Stomach smooth muscle (tissue), 2 donors: ENCODE measurements around the gene ATAD3B.

Experiments
- H3K27ac ChIP-seq: one replicate; pipeline ENCODE4 v1.7.0; 2013; ENCODE audit warnings: mild to moderate bottlenecking, low read length, inconsistent platforms
- H3K27me3 ChIP-seq, 2 donors: one replicate each; pipeline ENCODE4 v1.7.0; 2013; ENCODE audit warnings: low read length in 2 of 2; ENCODE audit not compliant: insufficient read depth in 2 of 2, control insufficient read depth in 1 of 2
- H3K36me3 ChIP-seq, 2 donors: one replicate each; pipeline ENCODE4 v1.7.0; 2013; ENCODE audit warnings: low read length in 2 of 2; ENCODE audit not compliant: control insufficient read depth in 2 of 2, insufficient read depth in 2 of 2
- H3K4me1 ChIP-seq: one replicate; pipeline ENCODE4 v1.7.0; 2013; ENCODE audit warnings: low read length; ENCODE audit not compliant: control insufficient read depth, insufficient read depth
- H3K4me3 ChIP-seq, 2 donors: one replicate each; pipeline ENCODE4 v1.7.0; 2013; ENCODE audit warnings: low read length in 2 of 2
- H3K9ac ChIP-seq, 2 donors: one replicate each; pipeline ENCODE4 v1.7.0; 2013; ENCODE audit warnings: low read length in 2 of 2, mild to moderate bottlenecking in 1 of 2
- H3K9me3 ChIP-seq, 2 donors: one replicate each; pipeline ENCODE4 v1.7.0; 2013; ENCODE audit warnings: low read length in 2 of 2; ENCODE audit not compliant: control insufficient read depth in 2 of 2
- donor health status: healthy.
- donor health status: Pancreatic carcinoma.

ATAD3B gene

GRCh38 chr1:1543706-1544099, 72.1 kb downstream of the ATAD3B start:
- Histone ChIP-seq H3K36me3 (peaks cover 0 to 7% of the 10 kb centered on the region in 2 donors), H3K27ac (no peak overlapping the region), H3K4me3 (no peak overlapping the region), H3K9me3 (no peaks in the 10 kb centered on the region), H3K27me3 (no peaks in the 10 kb centered on the region), H3K9ac (no peak overlapping the region), H3K4me1 (peaks cover 18% of the 10 kb centered on the region)

DNA sequence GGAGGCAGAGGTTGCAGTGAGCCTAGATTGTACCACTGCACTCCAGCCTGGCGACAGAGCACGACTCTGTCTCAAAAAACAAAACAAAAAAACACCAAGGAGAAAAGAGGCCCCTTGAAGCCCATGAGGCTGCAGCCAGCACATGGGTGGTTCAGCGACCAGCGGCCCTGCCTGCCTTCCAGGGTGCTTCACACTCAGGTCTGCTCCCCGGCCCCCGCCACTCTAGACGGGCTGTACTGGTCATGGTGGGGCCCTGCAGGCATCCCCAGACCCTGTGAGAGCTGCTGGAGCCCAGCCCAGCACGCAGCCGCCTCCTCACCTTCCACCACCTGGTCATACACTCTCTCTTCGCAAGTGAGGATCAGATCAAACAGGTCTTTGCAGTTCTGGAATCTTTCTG, 73.0 kb downstream of the ATAD3B start:
- peaks cover 0 to 7% of the 10 kb centered on the region in 2 donors for H3K36me3 ChIP-seq

More for the DNA sequence above, 73.0 kb downstream of the ATAD3B start:
- peaks cover 10% of the 10 kb centered on the region for H3K4me1 ChIP-seq
- no peak overlapping the region for H3K4me3 ChIP-seq
- no peaks in the 10 kb centered on the region for H3K9me3 ChIP-seq
- no peak overlapping the region for H3K27ac ChIP-seq
- H3K9ac ChIP-seq: no peak overlapping the region
- H3K27me3 ChIP-seq: no peaks in the 10 kb centered on the region
